PC-9 (cell line): Measurements from ENCODE around the gene DHRS13. TPM values are rescaled to one million over a fixed set of nuclear protein-coding genes. Genes with fewer than 3 reads are reported as not detected.

Source experiments
- BruUV-seq: library from RNA; stranded (reverse); fragments of 400-500 nt; replicated peaks from 2 replicates; lab custom pipeline; 2021; lab: Mats Ljungman, UMichigan
- CTCF ChIA-PET: fragments of 300-600 bp; sonication (Branson Sonifier 250); formaldehyde crosslinking; loops from one replicate; lab custom pipeline; 2022; ENCODE audit warnings: antibody characterized with exemption; lab: Charles Lee
- POLR2A ChIA-PET: fragments of 300-600 bp; sonication (Branson Sonifier 250); formaldehyde crosslinking; loops from one replicate; lab custom pipeline; 2022; ENCODE audit warnings: antibody characterized with exemption; ENCODE audit not compliant: unreplicated experiment; lab: Charles Lee
- DNase-seq, 2 experiments: peaks; one replicate each; pipeline versions ENCODE4 v3.0.0 to v3.0.0-alpha.2; 2015 to 2022; ENCODE audit warnings: mixed read lengths in 1 of 2
- H2AFZ ChIP-seq: fragments of 200-600 bp; sonication (generic); 2 replicates; pipeline ENCODE4 v1.8.1; 2017; ENCODE audit warnings: antibody characterized with exemption
- H3F3A ChIP-seq: fragments of 200-600 bp; sonication (generic); 2 replicates; pipeline ENCODE4 v1.8.1; 2017; ENCODE audit warnings: antibody characterized with exemption, mild to moderate bottlenecking, low read depth; ENCODE audit not compliant: insufficient read depth
- H3K27ac ChIP-seq: fragments of 200-600 bp; sonication (generic); 2 replicates; pipeline ENCODE4 v1.6.1; 2016; ENCODE audit warnings: mixed run types
- H3K27me3 ChIP-seq: fragments of 200-600 bp; sonication (generic); 2 replicates; pipeline ENCODE4 v1.6.1; 2016; ENCODE audit warnings: low read depth, mixed run types; ENCODE audit not compliant: insufficient read depth
- H3K36me3 ChIP-seq: fragments of 200-600 bp; sonication (generic); 2 replicates; pipeline ENCODE4 v1.6.1; 2016; ENCODE audit warnings: low read depth, mixed run types
- H3K4me1 ChIP-seq: fragments of 200-600 bp; sonication (generic); replicated peaks from 2 replicates; pipeline ENCODE4 v1.6.1; 2016; ENCODE audit warnings: mixed run types; ENCODE audit not compliant: insufficient read depth
- H3K4me2 ChIP-seq: fragments of 200-600 bp; sonication (generic); 2 replicates; pipeline ENCODE4 v1.6.1; 2017; ENCODE audit warnings: mixed run types
- H3K4me3 ChIP-seq: fragments of 200-600 bp; sonication (generic); 2 replicates; pipeline ENCODE4 v1.6.1; 2016; ENCODE audit warnings: mixed run types
- H3K79me2 ChIP-seq: fragments of 200-600 bp; sonication (generic); 2 replicates; pipeline ENCODE4 v1.6.1; 2017; ENCODE audit warnings: low read depth, mixed run types
- H3K9me2 ChIP-seq: fragments of 200-600 bp; sonication (generic); 2 replicates; pipeline ENCODE4 v1.8.1; 2017; ENCODE audit warnings: mild to moderate bottlenecking; ENCODE audit not compliant: insufficient read depth
- H3K9me3 ChIP-seq: fragments of 200-600 bp; sonication (generic); 2 replicates; pipeline ENCODE4 v1.8.1; 2016; ENCODE audit warnings: low read depth; ENCODE audit not compliant: insufficient read depth
- H4K20me1 ChIP-seq: fragments of 200-600 bp; sonication (generic); 2 replicates; pipeline ENCODE4 v1.8.1; 2017; ENCODE audit not compliant: insufficient read depth
- EZH2 ChIP-seq: fragments of 200-600 bp; sonication (generic); IDR thresholded peaks from 2 replicates; pipeline ENCODE4 v1.8.0; 2017; ENCODE audit warnings: antibody characterized with exemption, low read depth
- intact Hi-C: fragments of 100-400 bp; cut with micrococcal nuclease; formaldehyde crosslinking; loops from one replicate; pipeline ENCODE4 v1.10.0; 2022; ENCODE audit not compliant: unreplicated experiment
- total RNA-seq: library from RNA; stranded (reverse); gene quantifications from 2 replicates; pipeline ENCODE4 v1.2.3, GENCODE V29; 2021
- TF ChIP-seq, protein P1 (sequence below): fragments of 200-600 bp; sonication (generic); conservative IDR thresholded peaks from 2 replicates; pipeline ENCODE4 v1.6.1; 2017; ENCODE audit warnings: mixed run types, antibody characterized with exemption, mild to moderate bottlenecking, moderate library complexity

DHRS13 gene
- total RNA-seq, 1 experiment from 2014 or later: 15.8 TPM

- H2AFZ ChIP-seq: no peak overlapping the region
- H3K9me2 ChIP-seq: no peaks in the 10 kb centered on the region
- 0 out of 2 replicates have a peak, but pooled peaks cover 3% of the 10 kb centered on the region for H3F3A ChIP-seq
- H3K27ac ChIP-seq: no peak overlapping the region
- no peaks in the 10 kb centered on the region for H3K27me3 ChIP-seq
- H4K20me1 ChIP-seq: no peaks in the 10 kb centered on the region
- POLR2A ChIA-PET: no interaction called here
- no peaks in the 10 kb centered on the region for H3K9me3 ChIP-seq
- TF ChIP-seq, protein P1, sequence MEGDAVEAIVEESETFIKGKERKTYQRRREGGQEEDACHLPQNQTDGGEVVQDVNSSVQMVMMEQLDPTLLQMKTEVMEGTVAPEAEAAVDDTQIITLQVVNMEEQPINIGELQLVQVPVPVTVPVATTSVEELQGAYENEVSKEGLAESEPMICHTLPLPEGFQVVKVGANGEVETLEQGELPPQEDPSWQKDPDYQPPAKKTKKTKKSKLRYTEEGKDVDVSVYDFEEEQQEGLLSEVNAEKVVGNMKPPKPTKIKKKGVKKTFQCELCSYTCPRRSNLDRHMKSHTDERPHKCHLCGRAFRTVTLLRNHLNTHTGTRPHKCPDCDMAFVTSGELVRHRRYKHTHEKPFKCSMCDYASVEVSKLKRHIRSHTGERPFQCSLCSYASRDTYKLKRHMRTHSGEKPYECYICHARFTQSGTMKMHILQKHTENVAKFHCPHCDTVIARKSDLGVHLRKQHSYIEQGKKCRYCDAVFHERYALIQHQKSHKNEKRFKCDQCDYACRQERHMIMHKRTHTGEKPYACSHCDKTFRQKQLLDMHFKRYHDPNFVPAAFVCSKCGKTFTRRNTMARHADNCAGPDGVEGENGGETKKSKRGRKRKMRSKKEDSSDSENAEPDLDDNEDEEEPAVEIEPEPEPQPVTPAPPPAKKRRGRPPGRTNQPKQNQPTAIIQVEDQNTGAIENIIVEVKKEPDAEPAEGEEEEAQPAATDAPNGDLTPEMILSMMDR: no peak
- TF ChIP-seq EZH2: no peak
- intact Hi-C loops: no loop called here
- H3K4me2 ChIP-seq: no peak overlapping the region
- no peaks in the 10 kb centered on the region for H3K36me3 ChIP-seq
- BruUV-seq: no TSS peak
- CTCF ChIA-PET: interaction anchor here (0.5 to 0.6 kb wide), 2 partner anchors 73 to 127 kb away, joined by 3 read pairs; no protein-coding TSS in a partner anchor
- DNase-seq: no peak
- H3K4me3 ChIP-seq: no peak overlapping the region
- no peaks in the 10 kb centered on the region for H3K79me2 ChIP-seq
- no peaks in the 10 kb centered on the region for H3K4me1 ChIP-seq
These were observed 38.9 kb downstream of the DHRS13 start for GRCh38 chr17:28863953-28864352.

DNA sequence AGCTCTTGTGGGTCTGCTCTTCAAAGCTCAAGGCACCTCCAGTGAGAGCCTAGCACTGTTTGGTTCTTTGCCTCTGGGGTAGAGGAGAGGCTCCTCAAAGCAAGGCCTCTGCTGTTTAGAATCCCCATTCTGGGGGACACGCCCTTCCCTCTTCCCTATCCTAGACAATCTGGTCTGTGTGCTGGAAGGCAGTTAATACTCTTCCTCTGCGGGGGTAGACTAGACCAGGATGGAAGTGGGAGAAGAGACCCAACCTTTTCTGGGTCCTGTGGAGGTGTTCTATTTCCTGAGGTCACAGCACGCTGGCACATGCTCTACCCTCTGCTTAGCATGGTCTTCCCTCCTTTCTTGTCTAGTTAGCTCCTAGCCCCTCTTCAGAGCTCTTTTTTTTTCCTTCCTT is 40.3 kb downstream of the DHRS13 start:
- CTCF ChIA-PET: no interaction called here
- intact Hi-C loops: no loop called here

GRCh38 chr17:28861393-28862203 is 41.3 kb downstream of the DHRS13 start:
- Histone ChIP-seq H4K20me1 (no peaks in the 10 kb centered on the region), H3K9me2 (no peaks in the 10 kb centered on the region), H3K4me2 (no peak overlapping the region), H3K36me3 (no peaks in the 10 kb centered on the region), H3K27ac (no peak overlapping the region), H3K4me3 (no peak overlapping the region), H3K9me3 (no peaks in the 10 kb centered on the region), H3K27me3 (no peaks in the 10 kb centered on the region), H3K4me1 (no peaks in the 10 kb centered on the region), H3F3A (0 out of 2 replicates have a peak, but pooled peaks cover 3% of the 10 kb centered on the region), H3K79me2 (no peaks in the 10 kb centered on the region), H2AFZ (no peak overlapping the region)
- no peak for TF ChIP-seq EZH2
- TF ChIP-seq, protein P1: no peak
- POLR2A ChIA-PET: interaction anchor here (0.5 to 0.6 kb wide), 2 partner anchors 73 to 162 kb away, joined by 3 to 6 read pairs; no protein-coding TSS in a partner anchor
- intact Hi-C loops: no loop called here
- CTCF ChIA-PET: no interaction called here
- no peak for DNase-seq
- BruUV-seq: no TSS peak

More for the DNA sequence above, 40.3 kb downstream of the DHRS13 start:
- no peak overlapping the region for H3K27ac ChIP-seq
- no peaks in the 10 kb centered on the region for H3K27me3 ChIP-seq
- H3K79me2 ChIP-seq: no peaks in the 10 kb centered on the region
- no peak overlapping the region for H3K4me2 ChIP-seq
- no peaks in the 10 kb centered on the region for H3K9me3 ChIP-seq
- no peak for TF ChIP-seq EZH2
- TF ChIP-seq, protein P1: no peak
- POLR2A ChIA-PET: interaction anchor here (0.6 kb wide), 2 partner anchors 21 to 708 kb away, joined by 4 to 22 read pairs; no protein-coding TSS in a partner anchor
- H3K4me3 ChIP-seq: no peak overlapping the region
- BruUV-seq: no TSS peak
- H3K9me2 ChIP-seq: no peaks in the 10 kb centered on the region
- no peak for DNase-seq
- no peaks in the 10 kb centered on the region for H4K20me1 ChIP-seq
- H3K4me1 ChIP-seq: no peaks in the 10 kb centered on the region
- H3K36me3 ChIP-seq: no peaks in the 10 kb centered on the region
- H2AFZ ChIP-seq: no peak overlapping the region
- H3F3A ChIP-seq: 0 out of 2 replicates have a peak, but pooled peaks cover 3% of the 10 kb centered on the region
